GM23338 (cell line): Measurements from ENCODE around the gene SHKBP1.

ENCODE experiments used
- CREB1 ChIP-seq: fragments of 250-450 bp; sonication (Bioruptor Pico); IDR thresholded peaks from 2 replicates; pipeline ENCODE4 v1.5.0; 2020; ENCODE audit warnings: low read depth, mild to moderate bottlenecking, moderate library complexity
- EZH2 ChIP-seq: fragments of 200-600 bp; sonication (generic); IDR thresholded peaks from one replicate; pipeline ENCODE4 v1.8.0; 2017; ENCODE audit warnings: antibody characterized with exemption, mild to moderate bottlenecking, low read depth; ENCODE audit not compliant: unreplicated experiment
- EZH2phosphoT487 ChIP-seq: fragments of 200-600 bp; sonication (generic); IDR thresholded peaks from one replicate; pipeline ENCODE4 v1.8.1; 2018; ENCODE audit warnings: antibody characterized with exemption; ENCODE audit not compliant: unreplicated experiment
- POLR2AphosphoS5 ChIP-seq: IDR thresholded peaks from 2 replicates; pipeline ENCODE4 v1.6.1; 2016; ENCODE audit warnings: antibody characterized with exemption, low read depth
- TF ChIP-seq, protein P1 (sequence below), 2 experiments: fragments of 200-600 bp in 1 of 2; sonication (generic) in 1 of 2; conservative IDR thresholded peaks; 2 replicates each; pipeline versions ENCODE4 v1.5.1 to v1.6.1; 2016 to 2017; ENCODE audit warnings: antibody characterized with exemption in 2 of 2, low read depth in 2 of 2, mild to moderate bottlenecking in 2 of 2, moderate library complexity in 1 of 2
- TF ChIP-seq, protein P2 (sequence below): IDR thresholded peaks from 2 replicates; pipeline ENCODE4 v1.6.1; 2016; ENCODE audit warnings: antibody characterized with exemption
- TF ChIP-seq, protein P3 (sequence below): IDR thresholded peaks from one replicate; pipeline ENCODE4 v1.6.1; 2018; ENCODE audit warnings: antibody characterized with exemption; ENCODE audit not compliant: unreplicated experiment

DNA sequence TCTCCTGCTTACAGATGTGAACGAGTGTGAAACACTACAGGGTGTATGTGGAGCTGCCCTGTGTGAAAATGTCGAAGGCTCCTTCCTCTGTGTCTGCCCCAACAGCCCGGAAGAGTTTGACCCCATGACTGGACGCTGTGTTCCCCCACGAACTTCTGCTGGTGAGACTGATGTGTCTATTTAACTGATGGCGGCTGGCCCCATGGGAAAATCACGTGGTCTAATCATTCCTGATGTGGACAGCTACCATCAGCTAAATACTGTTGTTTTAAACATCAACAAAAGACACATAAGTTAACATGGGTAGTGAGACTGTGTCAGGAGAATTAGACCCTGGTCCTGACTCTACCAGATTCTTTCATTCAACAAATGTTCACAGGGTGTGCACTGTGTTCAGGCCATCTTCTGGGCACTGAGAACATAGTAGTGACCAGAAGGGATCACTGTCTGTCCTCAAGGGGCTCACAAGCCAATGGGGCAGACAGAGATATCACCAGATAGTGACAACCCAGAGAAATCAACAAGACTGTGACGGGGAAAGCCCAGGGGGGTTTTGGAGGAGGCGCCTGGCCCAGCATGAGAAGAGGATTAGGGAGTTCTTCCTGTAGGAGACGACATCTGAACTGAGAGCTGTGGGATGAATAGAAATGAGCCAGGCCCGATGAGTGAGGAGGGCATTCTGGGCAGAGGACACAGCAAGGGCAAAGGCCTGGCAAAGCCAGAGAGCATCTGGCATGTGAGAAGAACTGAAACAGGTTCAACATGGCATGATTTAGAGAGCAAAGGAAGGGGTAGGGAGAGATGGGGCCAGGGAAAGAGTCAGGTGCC is 42.9 kb downstream of the SHKBP1 start:
- TF ChIP-seq EZH2phosphoT487 (no peak), EZH2 (no peak), POLR2AphosphoS5 (no peak), CREB1 (CRISPR knock-in tag) (no peak)
- TF ChIP-seq, protein P1, sequence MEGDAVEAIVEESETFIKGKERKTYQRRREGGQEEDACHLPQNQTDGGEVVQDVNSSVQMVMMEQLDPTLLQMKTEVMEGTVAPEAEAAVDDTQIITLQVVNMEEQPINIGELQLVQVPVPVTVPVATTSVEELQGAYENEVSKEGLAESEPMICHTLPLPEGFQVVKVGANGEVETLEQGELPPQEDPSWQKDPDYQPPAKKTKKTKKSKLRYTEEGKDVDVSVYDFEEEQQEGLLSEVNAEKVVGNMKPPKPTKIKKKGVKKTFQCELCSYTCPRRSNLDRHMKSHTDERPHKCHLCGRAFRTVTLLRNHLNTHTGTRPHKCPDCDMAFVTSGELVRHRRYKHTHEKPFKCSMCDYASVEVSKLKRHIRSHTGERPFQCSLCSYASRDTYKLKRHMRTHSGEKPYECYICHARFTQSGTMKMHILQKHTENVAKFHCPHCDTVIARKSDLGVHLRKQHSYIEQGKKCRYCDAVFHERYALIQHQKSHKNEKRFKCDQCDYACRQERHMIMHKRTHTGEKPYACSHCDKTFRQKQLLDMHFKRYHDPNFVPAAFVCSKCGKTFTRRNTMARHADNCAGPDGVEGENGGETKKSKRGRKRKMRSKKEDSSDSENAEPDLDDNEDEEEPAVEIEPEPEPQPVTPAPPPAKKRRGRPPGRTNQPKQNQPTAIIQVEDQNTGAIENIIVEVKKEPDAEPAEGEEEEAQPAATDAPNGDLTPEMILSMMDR (conservative IDR thresholded peaks at IDR 0.05; ENCODE audit: low read depth in 2 of 2) = no peak
- TF ChIP-seq, protein P2, sequence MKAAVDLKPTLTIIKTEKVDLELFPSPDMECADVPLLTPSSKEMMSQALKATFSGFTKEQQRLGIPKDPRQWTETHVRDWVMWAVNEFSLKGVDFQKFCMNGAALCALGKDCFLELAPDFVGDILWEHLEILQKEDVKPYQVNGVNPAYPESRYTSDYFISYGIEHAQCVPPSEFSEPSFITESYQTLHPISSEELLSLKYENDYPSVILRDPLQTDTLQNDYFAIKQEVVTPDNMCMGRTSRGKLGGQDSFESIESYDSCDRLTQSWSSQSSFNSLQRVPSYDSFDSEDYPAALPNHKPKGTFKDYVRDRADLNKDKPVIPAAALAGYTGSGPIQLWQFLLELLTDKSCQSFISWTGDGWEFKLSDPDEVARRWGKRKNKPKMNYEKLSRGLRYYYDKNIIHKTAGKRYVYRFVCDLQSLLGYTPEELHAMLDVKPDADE = no peak
- TF ChIP-seq, protein P3, sequence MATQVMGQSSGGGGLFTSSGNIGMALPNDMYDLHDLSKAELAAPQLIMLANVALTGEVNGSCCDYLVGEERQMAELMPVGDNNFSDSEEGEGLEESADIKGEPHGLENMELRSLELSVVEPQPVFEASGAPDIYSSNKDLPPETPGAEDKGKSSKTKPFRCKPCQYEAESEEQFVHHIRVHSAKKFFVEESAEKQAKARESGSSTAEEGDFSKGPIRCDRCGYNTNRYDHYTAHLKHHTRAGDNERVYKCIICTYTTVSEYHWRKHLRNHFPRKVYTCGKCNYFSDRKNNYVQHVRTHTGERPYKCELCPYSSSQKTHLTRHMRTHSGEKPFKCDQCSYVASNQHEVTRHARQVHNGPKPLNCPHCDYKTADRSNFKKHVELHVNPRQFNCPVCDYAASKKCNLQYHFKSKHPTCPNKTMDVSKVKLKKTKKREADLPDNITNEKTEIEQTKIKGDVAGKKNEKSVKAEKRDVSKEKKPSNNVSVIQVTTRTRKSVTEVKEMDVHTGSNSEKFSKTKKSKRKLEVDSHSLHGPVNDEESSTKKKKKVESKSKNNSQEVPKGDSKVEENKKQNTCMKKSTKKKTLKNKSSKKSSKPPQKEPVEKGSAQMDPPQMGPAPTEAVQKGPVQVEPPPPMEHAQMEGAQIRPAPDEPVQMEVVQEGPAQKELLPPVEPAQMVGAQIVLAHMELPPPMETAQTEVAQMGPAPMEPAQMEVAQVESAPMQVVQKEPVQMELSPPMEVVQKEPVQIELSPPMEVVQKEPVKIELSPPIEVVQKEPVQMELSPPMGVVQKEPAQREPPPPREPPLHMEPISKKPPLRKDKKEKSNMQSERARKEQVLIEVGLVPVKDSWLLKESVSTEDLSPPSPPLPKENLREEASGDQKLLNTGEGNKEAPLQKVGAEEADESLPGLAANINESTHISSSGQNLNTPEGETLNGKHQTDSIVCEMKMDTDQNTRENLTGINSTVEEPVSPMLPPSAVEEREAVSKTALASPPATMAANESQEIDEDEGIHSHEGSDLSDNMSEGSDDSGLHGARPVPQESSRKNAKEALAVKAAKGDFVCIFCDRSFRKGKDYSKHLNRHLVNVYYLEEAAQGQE = no peak
